PFSK-1 (cell line): ENCODE data around the gene PEX11G.

ENCODE experiments used
- FOXP2 ChIP-seq: optimal IDR thresholded peaks from 2 replicates; pipeline ENCODE3; 2011; ENCODE audit warnings: borderline replicate concordance, control low read depth, inconsistent platforms; ENCODE audit not compliant: insufficient read depth; ENCODE audit errors: extremely low read length, extremely low read depth
- POLR2AphosphoS5 ChIP-seq: IDR thresholded peaks from 2 replicates; pipeline ENCODE4 v1.6.1; 2012; ENCODE audit warnings: low read depth, mild to moderate bottlenecking, control low read depth, low read length, moderate library complexity
- SIN3A ChIP-seq: IDR thresholded peaks from 2 replicates; pipeline ENCODE4 v1.6.1; 2012; ENCODE audit warnings: mild to moderate bottlenecking, low read length, moderate library complexity, borderline replicate concordance; ENCODE audit not compliant: insufficient read depth
- TAF1 ChIP-seq: IDR thresholded peaks from 2 replicates; pipeline ENCODE4 v1.6.1; 2012; ENCODE audit warnings: low read length, control low read depth, borderline replicate concordance; ENCODE audit not compliant: insufficient read depth
- TF ChIP-seq, protein P1 (sequence below), 2 experiments: IDR thresholded peaks; 2 replicates each; pipeline versions ENCODE4 v1.6.1 to v1.8.0; 2011 to 2012; ENCODE audit warnings: low read depth in 2 of 2, low read length in 2 of 2, control low read depth in 1 of 2, inconsistent platforms in 1 of 2, mild to moderate bottlenecking in 1 of 2, moderate library complexity in 1 of 2; ENCODE audit not compliant: insufficient read depth in 1 of 2

Gene PEX11G

DNA sequence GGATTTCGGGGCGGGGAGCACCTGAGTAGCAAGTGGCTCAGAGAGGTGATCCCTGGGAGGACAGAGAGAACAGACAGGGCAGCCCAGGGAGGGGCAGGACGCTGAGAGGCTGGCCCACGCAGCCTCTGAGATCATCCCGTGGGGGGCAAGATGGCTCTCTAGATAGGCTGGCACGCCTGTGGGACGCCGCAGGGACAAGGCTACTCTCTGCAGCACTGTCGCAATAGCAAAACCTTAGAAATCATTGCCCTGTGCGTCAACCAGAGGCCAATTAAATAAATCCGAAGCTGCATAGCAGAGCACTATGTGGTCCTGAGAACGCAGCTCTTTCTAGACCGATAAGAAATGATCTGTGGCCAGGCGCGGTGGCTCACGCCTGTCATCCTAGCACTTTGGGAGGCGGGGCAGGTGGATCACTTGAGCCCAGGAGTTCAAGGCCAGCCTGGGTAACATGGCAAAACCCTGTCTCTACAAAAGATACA lies 5.1 kb downstream of the PEX11G start:
- TF ChIP-seq TAF1, result no peak
- TF ChIP-seq, protein P1, sequence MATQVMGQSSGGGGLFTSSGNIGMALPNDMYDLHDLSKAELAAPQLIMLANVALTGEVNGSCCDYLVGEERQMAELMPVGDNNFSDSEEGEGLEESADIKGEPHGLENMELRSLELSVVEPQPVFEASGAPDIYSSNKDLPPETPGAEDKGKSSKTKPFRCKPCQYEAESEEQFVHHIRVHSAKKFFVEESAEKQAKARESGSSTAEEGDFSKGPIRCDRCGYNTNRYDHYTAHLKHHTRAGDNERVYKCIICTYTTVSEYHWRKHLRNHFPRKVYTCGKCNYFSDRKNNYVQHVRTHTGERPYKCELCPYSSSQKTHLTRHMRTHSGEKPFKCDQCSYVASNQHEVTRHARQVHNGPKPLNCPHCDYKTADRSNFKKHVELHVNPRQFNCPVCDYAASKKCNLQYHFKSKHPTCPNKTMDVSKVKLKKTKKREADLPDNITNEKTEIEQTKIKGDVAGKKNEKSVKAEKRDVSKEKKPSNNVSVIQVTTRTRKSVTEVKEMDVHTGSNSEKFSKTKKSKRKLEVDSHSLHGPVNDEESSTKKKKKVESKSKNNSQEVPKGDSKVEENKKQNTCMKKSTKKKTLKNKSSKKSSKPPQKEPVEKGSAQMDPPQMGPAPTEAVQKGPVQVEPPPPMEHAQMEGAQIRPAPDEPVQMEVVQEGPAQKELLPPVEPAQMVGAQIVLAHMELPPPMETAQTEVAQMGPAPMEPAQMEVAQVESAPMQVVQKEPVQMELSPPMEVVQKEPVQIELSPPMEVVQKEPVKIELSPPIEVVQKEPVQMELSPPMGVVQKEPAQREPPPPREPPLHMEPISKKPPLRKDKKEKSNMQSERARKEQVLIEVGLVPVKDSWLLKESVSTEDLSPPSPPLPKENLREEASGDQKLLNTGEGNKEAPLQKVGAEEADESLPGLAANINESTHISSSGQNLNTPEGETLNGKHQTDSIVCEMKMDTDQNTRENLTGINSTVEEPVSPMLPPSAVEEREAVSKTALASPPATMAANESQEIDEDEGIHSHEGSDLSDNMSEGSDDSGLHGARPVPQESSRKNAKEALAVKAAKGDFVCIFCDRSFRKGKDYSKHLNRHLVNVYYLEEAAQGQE (IDR thresholded peaks at IDR 0.05; ENCODE audit: insufficient read depth in 1 of 2, low read depth in 2 of 2, low read length in 2 of 2), result no peak
- no peak for TF ChIP-seq SIN3A
- no peak for TF ChIP-seq FOXP2
- no peak for TF ChIP-seq POLR2AphosphoS5

DNA sequence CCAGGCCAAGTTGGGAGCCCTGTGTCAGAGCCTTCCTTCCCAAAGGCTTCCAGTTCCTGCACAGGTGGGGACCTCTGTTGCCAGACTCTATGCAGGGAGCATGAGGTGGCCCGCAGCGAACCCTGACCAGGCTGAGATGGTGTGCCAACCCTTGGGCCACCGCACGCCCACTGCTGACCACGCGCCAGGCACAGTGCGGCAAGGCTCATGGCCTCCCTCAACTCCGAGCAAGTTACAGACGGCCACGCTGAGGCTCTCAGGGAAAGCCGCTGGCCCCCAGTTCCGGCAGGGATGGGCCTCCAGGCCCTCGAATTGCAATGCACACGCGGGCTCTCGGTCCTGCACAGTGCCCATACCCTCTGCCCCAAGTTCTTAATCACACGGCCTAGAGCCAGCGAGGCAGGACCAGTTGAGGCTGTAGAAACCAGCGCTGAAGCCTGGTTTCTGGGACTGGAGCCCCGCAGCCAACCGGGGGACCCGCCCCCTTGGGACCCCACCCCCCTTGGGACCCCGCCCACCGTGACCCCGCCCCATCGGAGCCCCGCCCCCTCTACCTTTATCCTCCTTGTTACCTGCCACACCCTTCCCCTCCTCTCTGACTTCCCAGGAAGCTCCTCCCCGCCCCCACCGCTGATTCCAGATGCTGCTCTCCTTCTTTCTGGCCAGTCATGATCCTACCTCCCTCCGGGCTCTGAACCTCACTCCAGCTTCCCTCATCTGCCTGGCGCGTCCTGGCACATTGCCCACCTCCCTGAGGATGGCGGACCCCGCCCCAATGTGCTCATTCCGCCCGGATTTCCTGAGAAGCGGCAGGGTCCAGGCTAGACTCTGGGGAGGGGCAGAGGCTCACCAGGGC lies 6.0 kb downstream of the PEX11G start:
- TF ChIP-seq SIN3A (no peak), TAF1 (no peak), FOXP2 (no peak), POLR2AphosphoS5 (no peak)
- TF ChIP-seq, protein P1 (IDR thresholded peaks at IDR 0.05; ENCODE audit: insufficient read depth in 1 of 2, low read depth in 2 of 2, low read length in 2 of 2), result no peak

DNA sequence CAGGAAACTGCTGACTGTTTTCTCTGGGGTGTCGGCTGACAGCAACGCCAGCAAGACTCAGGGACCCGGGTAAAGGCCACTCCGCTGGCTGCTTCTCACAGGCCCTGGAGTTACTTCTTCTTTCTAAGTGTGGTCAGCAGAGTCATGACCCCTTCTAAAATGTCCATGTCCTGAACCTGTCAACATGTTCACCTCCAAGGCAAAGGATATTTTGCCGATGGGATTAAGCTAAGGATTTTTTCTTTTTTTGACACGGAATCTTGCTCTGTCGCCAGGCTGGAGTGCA lies 7.9 kb downstream of the PEX11G start:
- no peak for TF ChIP-seq SIN3A
- no peak for TF ChIP-seq FOXP2
- TF ChIP-seq, protein P1 (IDR thresholded peaks at IDR 0.05; ENCODE audit: insufficient read depth in 1 of 2, low read depth in 2 of 2, low read length in 2 of 2), result no peak
- no peak for TF ChIP-seq TAF1
- no peak for TF ChIP-seq POLR2AphosphoS5

DNA sequence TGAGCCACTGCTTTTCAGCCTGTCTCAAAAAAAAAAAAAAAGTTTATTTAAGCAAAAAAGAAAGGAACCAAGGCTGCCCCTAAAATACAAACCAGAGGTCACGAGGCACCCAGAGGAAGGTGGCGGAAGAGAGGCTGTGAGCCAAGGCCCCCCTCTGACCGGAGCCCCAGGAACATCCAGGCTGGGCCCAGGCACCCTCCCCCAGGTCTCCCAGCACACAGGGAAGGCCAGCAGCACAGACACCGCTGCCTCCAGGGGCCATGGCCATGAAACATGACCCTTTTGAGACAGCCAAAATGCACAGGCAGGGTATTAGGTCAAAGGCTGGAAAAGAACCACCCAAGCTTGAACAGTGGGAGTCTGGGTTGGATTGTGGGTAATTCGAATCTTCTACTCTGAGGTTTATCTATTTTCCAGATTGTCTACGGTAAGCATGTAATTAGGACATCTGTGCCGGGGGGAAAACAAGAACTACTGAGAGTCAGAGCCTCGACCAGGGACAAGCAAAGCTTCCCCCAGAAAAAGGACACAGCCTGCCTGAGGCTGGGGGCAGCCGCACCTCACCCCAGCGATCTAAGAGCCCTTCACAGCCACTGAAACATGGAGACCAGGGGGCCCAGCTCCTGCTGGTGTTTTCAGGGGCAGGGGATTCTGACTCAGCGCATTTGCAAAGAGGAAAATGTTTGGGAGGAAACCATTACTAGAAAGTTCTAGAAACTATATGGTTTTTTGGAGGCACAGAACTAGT lies 8.4 kb downstream of the PEX11G start:
- TF ChIP-seq, protein P1 (IDR thresholded peaks at IDR 0.05; ENCODE audit: insufficient read depth in 1 of 2, low read depth in 2 of 2, low read length in 2 of 2), result no peak
- TF ChIP-seq FOXP2, result no peak
- TF ChIP-seq TAF1, result no peak
- no peak for TF ChIP-seq POLR2AphosphoS5
- no peak for TF ChIP-seq SIN3A
